ENCODE data around the gene ZNF775. TPM values are rescaled to one million over a fixed set of nuclear protein-coding genes. Genes with fewer than 3 reads are reported as not detected.

ZNF775 gene
- total RNA-seq, 2 donors from 2014 or later, result 4.2 to 11.5 TPM

DNA sequence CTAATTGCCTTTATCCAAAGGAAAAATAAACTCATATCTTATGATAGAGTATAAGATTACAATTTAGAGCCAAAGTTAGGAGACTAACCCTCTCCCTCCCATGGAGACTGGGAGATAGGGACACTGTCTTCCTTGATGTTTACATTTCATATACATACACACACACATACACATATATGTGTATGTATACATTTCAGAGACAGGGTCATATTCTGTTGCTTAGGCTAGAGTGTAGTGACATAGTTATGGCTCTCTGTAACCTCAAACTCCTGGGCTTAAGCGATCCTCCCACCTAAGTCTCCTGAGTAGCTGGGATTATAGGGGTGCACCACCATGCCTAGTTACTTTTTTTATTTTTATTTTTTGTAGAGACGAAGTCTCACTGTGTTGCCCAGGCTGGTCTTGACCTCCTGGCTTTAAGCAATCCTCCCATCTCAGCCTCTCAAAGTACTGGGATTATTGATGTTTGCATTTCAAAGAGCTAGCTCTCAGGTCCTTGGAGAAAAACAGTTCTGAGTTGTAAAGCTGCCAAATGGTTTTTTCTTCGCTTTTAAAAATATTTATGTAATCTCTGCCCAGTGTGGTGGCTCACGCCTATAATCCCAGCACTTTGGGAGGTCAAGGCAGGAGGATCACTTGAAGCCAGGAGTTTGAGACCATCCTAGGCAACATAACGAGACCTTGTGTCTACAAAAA is 18.6 kb upstream of the ZNF775 start:
- Histone ChIP-seq H3K36me3 (no peaks in the 10 kb centered on the region), H3K27ac (no peak overlapping the region), H3K27me3 (replicated peaks; ENCODE audit: insufficient read depth) (no peaks in the 10 kb centered on the region), H3K4me3 (no peak overlapping the region), H3K4me1 (ENCODE audit: control insufficient read depth in 1 of 2, low read depth in 2 of 2) (no peaks in the 10 kb centered on the region), H3K9me3 (no peaks in the 10 kb centered on the region)
- ATAC-seq (ENCODE audit: insufficient number of reproducible peaks, low FRiP score, low read depth) (no peak), DNase-seq (ENCODE audit: low spot score) (no peak)
- TF ChIP-seq, protein P1, sequence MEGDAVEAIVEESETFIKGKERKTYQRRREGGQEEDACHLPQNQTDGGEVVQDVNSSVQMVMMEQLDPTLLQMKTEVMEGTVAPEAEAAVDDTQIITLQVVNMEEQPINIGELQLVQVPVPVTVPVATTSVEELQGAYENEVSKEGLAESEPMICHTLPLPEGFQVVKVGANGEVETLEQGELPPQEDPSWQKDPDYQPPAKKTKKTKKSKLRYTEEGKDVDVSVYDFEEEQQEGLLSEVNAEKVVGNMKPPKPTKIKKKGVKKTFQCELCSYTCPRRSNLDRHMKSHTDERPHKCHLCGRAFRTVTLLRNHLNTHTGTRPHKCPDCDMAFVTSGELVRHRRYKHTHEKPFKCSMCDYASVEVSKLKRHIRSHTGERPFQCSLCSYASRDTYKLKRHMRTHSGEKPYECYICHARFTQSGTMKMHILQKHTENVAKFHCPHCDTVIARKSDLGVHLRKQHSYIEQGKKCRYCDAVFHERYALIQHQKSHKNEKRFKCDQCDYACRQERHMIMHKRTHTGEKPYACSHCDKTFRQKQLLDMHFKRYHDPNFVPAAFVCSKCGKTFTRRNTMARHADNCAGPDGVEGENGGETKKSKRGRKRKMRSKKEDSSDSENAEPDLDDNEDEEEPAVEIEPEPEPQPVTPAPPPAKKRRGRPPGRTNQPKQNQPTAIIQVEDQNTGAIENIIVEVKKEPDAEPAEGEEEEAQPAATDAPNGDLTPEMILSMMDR (IDR thresholded peaks at IDR 0.05), result no peak

DNA sequence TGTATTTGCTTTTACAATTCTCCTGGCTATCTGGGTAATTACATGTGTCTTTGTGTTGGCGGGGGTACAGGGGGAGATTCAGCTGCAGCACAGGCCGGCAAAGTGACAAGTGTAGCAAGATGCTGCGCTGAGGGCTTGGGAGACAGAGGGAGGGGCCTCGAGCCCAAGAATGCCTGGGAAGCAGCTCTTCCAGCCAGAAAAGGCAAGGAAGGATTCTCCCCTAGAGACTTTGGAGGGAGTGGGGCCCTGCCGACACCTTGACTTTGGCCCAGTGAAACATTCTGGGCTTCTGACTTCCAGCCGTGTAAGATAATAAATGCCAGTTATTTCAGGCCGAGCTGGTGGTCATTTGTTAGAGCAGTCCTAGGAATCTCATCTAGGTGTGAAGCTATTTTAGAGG is 17.7 kb upstream of the ZNF775 start:
- Histone ChIP-seq H3K9me3 (no peaks in the 10 kb centered on the region), H3K4me1 (ENCODE audit: control insufficient read depth in 1 of 2, low read depth in 2 of 2) (no peaks in the 10 kb centered on the region), H3K36me3 (no peaks in the 10 kb centered on the region), H3K4me3 (no peak overlapping the region), H3K27me3 (replicated peaks; ENCODE audit: insufficient read depth) (no peaks in the 10 kb centered on the region), H3K27ac (no peak overlapping the region)
- ATAC-seq (ENCODE audit: insufficient number of reproducible peaks, low FRiP score, low read depth) (no peak), DNase-seq (ENCODE audit: low spot score) (no peak)
- TF ChIP-seq, protein P1 (IDR thresholded peaks at IDR 0.05), result no peak

DNA sequence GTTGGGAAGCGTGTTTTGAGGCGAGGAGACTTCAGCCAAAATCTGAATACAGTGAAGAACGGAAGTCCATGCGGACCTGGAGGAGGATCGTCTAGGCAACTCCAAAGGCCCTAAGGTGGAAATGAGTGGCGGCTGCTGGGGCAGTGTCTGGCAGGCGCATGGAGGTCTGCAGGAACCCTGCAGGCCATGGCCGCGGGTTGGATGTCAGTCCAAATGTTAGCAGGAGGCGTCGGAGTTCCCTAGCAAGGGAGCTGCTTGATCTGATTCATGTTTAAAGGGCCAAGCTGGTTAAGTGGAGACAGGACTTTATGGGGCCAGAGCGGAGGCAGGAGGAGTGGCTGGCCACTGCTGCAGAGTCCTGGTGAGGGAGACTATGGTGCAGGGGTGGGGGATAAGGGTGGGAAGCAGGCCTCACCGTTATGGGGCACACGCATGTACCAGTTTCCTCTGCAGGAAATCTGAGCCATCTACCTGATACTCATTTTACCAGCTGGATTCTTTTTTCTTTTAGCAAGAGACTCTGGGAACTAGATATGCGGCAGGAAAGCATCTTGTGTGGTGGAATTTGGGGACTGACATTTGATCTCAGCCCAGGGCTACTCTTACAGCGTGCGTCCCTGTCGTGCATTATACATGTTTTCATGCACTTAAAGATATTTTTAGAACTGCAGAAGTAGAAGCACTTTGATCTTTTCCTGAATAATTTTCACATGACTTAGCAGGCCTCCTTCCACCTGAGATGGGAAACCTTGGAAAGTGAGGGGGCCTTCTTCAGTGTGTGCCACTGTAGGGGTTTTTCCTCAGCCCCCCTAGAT is 17.1 kb upstream of the ZNF775 start:
- Histone ChIP-seq H3K27me3 (replicated peaks; ENCODE audit: insufficient read depth) (no peaks in the 10 kb centered on the region), H3K27ac (no peak overlapping the region), H3K36me3 (no peaks in the 10 kb centered on the region), H3K9me3 (no peaks in the 10 kb centered on the region), H3K4me3 (no peak overlapping the region), H3K4me1 (ENCODE audit: control insufficient read depth in 1 of 2, low read depth in 2 of 2) (no peaks in the 10 kb centered on the region)
- TF ChIP-seq, protein P1 (IDR thresholded peaks at IDR 0.05), result no peak
- ATAC-seq (ENCODE audit: insufficient number of reproducible peaks, low FRiP score, low read depth), result no peak
- DNase-seq (ENCODE audit: low spot score), result no peak

DNA sequence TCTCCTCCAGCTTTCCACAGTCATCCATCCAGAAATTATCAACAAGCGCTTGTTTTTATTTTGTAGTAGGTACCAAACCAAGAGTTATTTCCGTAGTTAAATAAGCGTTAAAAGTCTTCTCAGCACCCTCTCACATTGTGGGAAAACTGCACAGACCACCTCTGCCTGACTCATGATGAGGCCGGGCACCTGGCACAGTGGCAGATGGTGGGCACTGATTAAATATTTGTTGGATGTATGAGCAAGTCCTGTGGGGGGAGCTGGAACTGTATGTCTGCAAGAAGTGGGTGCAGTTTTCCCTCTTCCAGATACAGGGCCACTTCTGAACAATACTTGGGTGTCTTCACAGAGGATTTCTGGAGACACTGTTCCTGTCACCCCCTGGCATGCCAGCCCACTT is 15.8 kb upstream of the ZNF775 start:
- TF ChIP-seq, protein P1 (IDR thresholded peaks at IDR 0.05), result no peak
- no peak for ATAC-seq (ENCODE audit: insufficient number of reproducible peaks, low FRiP score, low read depth)
- peaks cover 0 to 6% of the 10 kb centered on the region in 2 donors for H3K4me1 ChIP-seq (ENCODE audit: control insufficient read depth in 1 of 2, low read depth in 2 of 2)
- no peaks in the 10 kb centered on the region for H3K27me3 ChIP-seq (replicated peaks; ENCODE audit: insufficient read depth)
- no peaks in the 10 kb centered on the region for H3K9me3 ChIP-seq
- no peak overlapping the region for H3K27ac ChIP-seq
- no peak for DNase-seq (ENCODE audit: low spot score)
- H3K36me3 ChIP-seq, result no peaks in the 10 kb centered on the region
- H3K4me3 ChIP-seq, result no peak overlapping the region

DNA sequence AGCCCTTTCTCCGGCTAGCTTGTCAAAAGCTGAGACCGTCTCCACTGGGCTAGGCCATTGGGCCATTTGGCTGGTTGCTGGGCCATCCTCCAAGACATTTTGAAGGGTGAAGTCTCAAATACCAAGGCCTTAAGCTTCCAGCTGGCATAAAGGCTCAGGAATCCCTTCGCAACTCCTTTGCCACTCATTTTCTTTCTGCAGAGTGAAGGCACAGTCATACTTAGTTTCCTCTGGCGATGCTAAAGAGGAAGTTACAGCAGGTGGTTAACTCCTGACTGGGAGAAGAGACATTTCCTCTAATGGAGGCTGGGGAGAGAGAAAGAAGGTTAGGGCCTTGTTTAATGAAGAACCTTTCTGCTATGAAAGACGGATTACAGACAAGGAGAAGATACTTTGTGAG is 15.3 kb upstream of the ZNF775 start:
- DNase-seq (ENCODE audit: low spot score) (no peak), ATAC-seq (ENCODE audit: insufficient number of reproducible peaks, low FRiP score, low read depth) (no peak)
- no peaks in the 10 kb centered on the region for H3K27me3 ChIP-seq (replicated peaks; ENCODE audit: insufficient read depth)
- H3K4me3 ChIP-seq, result no peak overlapping the region
- no peaks in the 10 kb centered on the region for H3K36me3 ChIP-seq
- H3K4me1 ChIP-seq (ENCODE audit: control insufficient read depth in 1 of 2, low read depth in 2 of 2), result peaks cover 0 to 6% of the 10 kb centered on the region in 2 donors
- no peaks in the 10 kb centered on the region for H3K9me3 ChIP-seq
- no peak overlapping the region for H3K27ac ChIP-seq
- TF ChIP-seq, protein P1 (IDR thresholded peaks at IDR 0.05), result no peak
